GM18519 (cell line): ENCODE results near the gene DYNLL1.
"Not testable (repeated sequence)": the region's sequence is repeated elsewhere in the genome, so short reads cannot be mapped to it uniquely, and the experiment has no call there.

Experiments used
- ATAC-seq: cut with Tn5 transposase; IDR thresholded peaks from one replicate; pipeline ENCODE4 v1.9.1; 2021; ENCODE audit warnings: mild to moderate bottlenecking, moderate library complexity; ENCODE audit not compliant: unreplicated experiment, low FRiP score

DYNLL1 gene

DNA sequence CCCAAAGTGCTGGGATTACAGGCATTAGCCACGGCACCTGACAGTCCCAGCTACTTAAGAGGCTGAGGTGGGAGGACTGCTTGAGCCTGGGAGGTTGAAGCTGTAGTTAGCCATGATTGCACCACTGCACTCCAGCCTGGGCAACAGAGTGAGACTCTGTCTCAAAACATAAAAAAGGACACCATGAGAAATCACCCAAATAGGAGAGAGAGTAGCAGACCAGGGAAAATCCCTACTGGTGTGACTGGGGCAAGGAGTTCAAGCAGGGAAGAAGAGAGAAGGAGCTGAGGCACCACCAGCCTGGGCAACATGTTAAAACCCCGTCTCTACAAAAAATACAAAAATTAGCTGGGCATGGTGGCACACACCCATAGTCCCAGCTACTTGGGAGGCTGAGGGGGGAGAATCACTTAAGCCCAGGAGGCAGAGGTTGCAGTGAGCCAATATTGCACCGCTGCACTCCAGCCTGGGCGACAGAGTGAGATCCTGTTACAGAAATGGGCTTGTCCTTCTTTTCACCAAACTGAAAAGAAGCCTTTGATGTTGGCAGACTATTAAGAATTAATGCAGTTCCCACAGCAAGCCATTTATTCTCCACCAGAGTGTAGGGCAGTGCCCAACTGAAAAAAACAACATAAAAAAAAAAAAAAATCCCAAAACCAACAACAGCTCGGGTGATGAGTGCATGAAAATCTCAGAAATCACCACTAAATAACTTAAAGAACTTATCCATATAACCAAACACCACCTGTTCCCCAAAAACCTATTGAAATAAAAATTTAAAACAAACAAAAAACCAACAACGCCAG, 21.9 kb upstream of the DYNLL1 start:
- ATAC-seq = no peak

DNA sequence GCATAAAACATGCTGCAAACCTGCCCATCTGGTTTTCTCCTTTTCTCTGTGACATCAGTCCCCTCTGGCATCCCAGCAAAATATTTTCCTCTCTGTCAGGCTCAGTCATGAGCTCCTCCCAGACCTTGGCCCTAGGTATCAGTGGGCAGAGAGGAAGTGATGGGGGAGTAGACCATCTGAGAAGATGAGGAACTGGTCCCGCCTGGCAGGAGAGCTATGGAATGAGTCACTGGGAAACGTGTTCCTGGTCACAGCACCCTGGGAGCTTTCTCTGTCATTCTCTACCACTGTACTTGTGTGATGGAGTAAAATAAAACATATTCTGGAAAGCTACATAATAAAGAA, 21.3 kb upstream of the DYNLL1 start:
- ATAC-seq = no peak

DNA sequence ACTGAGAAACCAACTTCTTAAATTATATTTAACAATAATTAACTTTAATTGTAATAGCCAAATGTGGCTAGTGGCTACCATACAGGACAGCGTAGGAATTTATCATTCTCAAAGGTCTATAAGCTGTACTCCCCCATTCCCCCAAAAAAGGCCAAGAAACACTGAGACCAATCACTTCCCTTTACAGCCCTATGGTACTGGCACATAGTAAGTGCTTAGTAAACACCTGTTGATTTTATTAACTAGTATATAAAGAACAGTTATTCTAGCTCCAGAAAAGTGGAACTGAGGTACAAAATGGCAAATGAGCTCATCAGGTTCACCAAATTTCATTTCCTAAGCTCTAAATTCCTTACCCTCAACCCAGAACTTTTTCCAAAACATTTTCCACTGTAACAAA, 20.3 kb upstream of the DYNLL1 start:
- no peak for ATAC-seq

- ATAC-seq = no peak
Observed at GRCh38 chr12:120479458-120479857, 16.5 kb upstream of the DYNLL1 start.

DNA sequence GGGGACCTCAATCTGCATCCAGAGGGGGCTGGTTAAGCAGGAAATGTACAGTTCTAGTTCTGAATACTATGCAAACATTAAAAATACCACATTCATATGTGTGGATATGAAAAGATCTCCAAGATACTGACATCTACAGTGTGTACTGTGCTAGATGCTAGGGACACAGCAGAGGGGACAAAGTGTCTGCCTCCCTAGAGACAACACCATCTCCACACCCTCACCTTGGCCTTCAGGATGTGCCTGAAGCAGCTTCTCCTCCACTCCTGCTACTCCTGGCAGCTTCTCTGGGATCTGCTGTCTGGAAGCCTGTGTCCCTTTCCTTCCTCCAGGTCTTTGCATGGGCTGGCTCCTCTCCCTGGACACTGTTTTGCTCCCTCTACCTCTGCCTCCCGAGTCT, 15.7 kb upstream of the DYNLL1 start:
- no peak for ATAC-seq

DNA sequence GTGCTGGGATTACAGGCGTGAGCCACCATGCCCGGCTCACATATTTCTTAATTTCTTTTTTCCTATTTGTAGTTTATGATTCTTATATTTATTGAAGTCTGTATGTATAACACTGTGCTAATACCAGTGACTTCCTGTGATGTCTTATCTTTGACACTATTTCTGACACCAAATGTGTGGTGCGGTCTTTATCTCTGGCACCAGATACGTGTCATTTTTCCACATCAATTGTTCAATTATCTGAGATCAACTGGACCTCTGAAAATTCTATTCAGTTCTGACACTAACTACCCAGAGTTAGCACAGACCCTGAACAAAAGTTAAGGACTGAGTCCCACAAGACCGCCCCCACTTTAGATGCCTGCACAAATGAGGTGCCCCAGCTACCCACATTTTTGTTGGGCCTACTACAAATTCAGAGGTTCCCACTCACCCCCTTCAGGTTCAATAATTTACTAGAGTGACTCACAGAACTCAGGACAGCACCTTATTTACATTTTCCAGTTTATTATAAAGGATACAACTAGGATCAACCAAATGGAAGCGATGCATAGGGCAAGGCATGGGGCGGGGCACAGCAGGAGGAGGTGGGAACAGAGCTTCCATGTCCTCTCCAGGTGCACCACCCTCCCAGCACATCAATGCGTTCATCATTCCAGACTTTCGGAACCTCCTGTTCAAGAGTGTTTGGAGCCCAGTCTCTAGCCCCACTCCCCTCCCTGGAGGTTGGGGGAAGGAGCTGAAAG, 14.7 kb upstream of the DYNLL1 start:
- no peak for ATAC-seq

DNA sequence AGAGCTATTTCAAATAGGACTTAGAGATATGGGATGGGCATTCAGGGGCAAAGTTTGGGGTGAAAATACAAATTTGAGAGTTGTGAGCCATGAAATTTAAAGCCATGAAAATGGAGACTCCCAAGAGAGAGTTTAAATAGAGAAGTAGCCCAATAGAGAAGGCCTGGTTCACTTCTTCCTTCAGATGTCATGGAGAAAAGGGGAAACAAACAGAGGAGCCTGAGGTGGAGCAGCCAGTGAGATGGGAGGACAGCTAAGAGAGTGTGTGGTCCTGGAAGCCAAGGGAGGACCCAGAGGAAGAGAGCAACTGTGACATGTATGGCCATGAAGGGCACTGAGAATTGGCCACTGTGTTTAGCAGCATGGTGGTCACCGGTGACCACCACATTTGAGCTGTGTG, 12.3 kb upstream of the DYNLL1 start:
- ATAC-seq = no peak

GRCh38 chr12:120485961-120486881, 9.7 kb upstream of the DYNLL1 start:
- no peak for ATAC-seq

DNA sequence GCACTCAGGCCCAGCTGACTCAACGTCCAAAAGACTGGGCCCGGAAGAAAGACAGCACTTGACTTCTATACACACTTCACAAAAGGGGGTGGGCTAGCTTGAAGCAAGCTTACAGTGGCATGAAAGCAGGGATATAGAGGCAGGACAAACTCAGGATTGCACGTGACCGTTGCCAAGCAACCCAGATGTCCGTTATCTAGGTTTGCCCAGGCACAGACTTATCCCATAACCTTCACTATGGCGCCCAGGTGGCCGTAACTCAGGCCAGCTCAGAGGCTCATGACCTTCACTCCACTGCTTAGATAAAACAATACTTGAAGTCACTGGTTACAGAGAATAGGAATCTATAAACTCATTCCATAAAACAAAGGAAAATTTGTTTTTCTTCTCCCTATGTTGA, 8.4 kb upstream of the DYNLL1 start:
- ATAC-seq = not testable (repeated sequence)

GRCh38 chr12:120488057-120488640, 7.8 kb upstream of the DYNLL1 start:
- no peak for ATAC-seq

- ATAC-seq = no peak
Observed at GRCh38 chr12:120489018-120489417, 6.9 kb upstream of the DYNLL1 start.

- ATAC-seq = no peak
Observed at GRCh38 chr12:120490325-120490724, 5.6 kb upstream of the DYNLL1 start.

GRCh38 chr12:120490833-120491512, 4.9 kb upstream of the DYNLL1 start:
- no peak for ATAC-seq

DNA sequence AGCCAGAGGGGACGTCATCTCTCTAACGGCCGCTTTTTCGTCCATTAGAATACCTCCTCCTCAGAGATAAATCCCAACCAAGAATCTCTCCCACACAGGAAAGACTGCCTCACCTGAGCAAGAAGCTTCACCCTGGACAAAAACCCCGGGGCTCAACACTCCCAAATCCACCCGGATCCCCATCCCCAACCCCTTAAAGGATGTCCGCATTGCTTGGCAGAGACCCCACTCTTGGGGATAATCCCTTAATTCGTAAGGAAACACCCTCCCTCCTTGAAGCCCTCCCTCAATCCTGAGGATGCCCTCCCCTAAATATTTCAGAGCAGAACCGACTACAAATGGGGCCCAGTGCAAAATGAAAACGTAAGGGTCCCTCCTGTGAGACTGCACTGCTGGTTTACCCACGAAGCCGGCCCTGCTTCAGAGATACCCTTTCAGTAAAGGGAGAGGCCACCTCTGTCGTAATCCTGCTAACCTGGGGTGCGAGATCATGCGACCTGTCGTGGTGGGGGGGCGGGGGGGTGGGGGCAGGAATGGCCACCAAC, 655 bp upstream of the DYNLL1 start:
- ATAC-seq = no peak

DNA sequence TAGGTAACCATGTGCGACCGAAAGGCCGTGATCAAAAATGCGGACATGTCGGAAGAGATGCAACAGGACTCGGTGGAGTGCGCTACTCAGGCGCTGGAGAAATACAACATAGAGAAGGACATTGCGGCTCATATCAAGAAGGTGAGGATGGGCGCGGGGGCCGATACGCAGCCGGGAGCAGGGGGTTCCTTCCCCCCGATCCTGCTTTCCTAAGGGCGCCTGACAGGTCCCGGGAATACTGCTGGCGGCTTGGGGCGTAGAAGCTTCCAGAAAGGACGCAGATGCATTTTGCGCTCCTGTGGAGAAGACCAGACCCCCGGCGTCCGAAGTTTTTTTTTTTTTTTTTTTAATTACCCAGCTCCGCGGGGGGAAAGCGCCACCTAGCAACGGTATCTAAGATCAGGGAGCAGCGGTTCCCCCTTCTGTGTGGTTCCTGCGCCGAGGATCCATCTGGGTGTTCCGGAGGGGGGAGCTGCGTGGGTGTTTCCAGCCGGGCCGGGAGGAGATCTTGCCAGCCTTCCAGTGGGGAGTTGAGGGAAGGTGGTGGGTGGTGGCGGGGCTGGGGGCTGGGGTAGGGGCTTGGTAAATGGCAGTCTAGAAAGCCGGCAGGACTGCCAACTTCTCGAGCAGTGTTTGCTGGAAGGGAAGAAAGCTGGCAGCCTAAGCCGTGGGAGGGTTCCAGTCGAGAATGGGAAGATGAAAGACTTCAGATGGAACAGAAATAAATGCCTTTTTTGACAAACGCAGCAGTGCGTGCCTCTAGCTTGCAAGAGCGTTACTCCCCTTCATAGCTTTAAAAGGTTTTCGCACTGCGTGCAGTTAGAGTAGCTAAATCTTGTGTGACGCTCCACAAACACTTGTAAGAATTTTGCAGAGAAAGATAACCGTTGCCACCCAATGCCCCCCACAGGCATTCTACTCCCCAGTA, 764 bp downstream of the DYNLL1 start:
- no peak for ATAC-seq

- ATAC-seq = no peak
Observed at GRCh38 chr12:120497524-120498150, 1.7 kb downstream of the DYNLL1 start.

DNA sequence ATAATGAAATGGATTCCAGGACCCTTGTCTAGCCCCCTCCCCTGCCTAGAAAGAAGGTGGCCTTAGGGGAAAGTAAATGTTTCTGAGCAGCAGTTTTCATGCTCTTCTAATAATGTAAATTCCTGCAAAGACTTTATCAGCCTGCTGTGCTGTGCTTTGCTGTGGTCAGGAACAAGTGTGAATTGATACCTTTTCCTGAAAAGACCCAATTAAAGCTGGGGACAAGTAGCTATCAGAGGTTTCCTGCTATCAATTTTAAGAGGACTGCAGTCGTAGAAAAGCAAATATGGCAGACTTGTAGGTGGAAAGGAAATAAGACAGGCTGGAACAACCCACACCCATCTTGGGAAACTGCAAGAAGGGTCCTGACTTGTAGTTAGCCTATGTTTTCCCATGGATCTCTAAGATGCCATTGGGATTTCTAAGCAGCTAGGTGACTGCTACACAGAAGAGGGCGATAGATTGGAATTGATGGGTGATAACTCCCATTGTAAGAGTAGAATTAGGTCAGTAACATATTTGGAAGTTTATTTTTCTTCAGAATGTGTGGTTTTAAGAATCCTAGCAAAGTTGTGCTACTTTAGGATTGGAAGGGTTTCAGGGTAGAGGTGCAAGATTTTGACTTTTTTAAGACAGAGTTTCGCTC, 3.1 kb downstream of the DYNLL1 start:
- ATAC-seq = no peak

GRCh38 chr12:120500581-120500980, 4.7 kb downstream of the DYNLL1 start:
- no peak for ATAC-seq
